ENCODE results near the gene MCTP2. TPM values are rescaled to one million over a fixed set of nuclear protein-coding genes. Genes with fewer than 3 reads are reported as not detected.

The MCTP2 gene
- total and polyA plus RNA-seq, 9 of the 15 experiments (the other 6 are each of a cell fraction or from before 2014, with no cell fraction given), result 0.07 TPM; not detected in 8

- 0% methylated on average over 1 of the region's 1 CpG for WGBS (ENCODE audit: insufficient coverage, low coverage, missing lambda C conversion rate)
- no peaks in the 10 kb centered on the region for H3K4me1 ChIP-seq (replicated peaks in 1 of 2; ENCODE audit: control insufficient read depth in 2 of 2, insufficient read depth in 2 of 2, low read length in 2 of 2)
- in situ Hi-C loops (cut with MboI) (no loop called here), intact Hi-C loops (cut with micrococcal nuclease) (no loop called here)
- no peak overlapping the region for H2AFZ ChIP-seq (ENCODE audit: low read depth, low read length)
- no peak for FAIRE-seq
- TF ChIP-seq BMI1 (IDR thresholded peaks at IDR 0.05; ENCODE audit: low read length), result no peak
- TF ChIP-seq, protein P1, sequence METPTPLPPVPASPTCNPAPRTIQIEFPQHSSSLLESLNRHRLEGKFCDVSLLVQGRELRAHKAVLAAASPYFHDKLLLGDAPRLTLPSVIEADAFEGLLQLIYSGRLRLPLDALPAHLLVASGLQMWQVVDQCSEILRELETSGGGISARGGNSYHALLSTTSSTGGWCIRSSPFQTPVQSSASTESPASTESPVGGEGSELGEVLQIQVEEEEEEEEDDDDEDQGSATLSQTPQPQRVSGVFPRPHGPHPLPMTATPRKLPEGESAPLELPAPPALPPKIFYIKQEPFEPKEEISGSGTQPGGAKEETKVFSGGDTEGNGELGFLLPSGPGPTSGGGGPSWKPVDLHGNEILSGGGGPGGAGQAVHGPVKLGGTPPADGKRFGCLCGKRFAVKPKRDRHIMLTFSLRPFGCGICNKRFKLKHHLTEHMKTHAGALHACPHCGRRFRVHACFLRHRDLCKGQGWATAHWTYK (CRISPR knock-in tag; IDR thresholded peaks at IDR 0.05), result no peak
- TF ChIP-seq ZNF77 (CRISPR knock-in tag; IDR thresholded peaks at IDR 0.05), result no peak
- no peak for TF ChIP-seq FOSL1 (tag; conservative IDR thresholded peaks at IDR 0.05)
- TF ChIP-seq TEAD4 (IDR thresholded peaks at IDR 0.05; ENCODE audit: low read length), result no peak
- no peak for TF ChIP-seq TEAD4 (CRISPR knock-in tag; IDR thresholded peaks at IDR 0.05; ENCODE audit: borderline replicate concordance)
- no peak for TF ChIP-seq ZNF436 (CRISPR knock-in tag; IDR thresholded peaks at IDR 0.05)
- no peak for TF ChIP-seq CBFA2T2 (conservative IDR thresholded peaks at IDR 0.05)
- TF ChIP-seq, protein P2, sequence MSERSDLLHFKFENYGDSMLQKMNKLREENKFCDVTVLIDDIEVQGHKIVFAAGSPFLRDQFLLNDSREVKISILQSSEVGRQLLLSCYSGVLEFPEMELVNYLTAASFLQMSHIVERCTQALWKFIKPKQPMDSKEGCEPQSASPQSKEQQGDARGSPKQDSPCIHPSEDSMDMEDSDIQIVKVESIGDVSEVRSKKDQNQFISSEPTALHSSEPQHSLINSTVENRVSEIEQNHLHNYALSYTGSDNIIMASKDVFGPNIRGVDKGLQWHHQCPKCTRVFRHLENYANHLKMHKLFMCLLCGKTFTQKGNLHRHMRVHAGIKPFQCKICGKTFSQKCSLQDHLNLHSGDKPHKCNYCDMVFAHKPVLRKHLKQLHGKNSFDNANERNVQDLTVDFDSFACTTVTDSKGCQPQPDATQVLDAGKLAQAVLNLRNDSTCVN (CRISPR knock-in tag; IDR thresholded peaks at IDR 0.05), result no peak
- TF ChIP-seq, protein P3, sequence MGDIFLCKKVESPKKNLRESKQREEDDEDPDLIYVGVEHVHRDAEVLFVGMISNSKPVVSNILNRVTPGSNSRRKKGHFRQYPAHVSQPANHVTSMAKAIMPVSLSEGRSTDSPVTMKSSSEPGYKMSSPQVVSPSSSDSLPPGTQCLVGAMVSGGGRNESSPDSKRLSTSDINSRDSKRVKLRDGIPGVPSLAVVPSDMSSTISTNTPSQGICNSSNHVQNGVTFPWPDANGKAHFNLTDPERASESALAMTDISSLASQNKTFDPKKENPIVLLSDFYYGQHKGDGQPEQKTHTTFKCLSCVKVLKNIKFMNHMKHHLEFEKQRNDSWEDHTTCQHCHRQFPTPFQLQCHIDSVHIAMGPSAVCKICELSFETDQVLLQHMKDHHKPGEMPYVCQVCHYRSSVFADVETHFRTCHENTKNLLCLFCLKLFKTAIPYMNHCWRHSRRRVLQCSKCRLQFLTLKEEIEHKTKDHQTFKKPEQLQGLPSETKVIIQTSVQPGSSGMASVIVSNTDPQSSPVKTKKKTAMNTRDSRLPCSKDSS (IDR thresholded peaks at IDR 0.05; ENCODE audit: low read depth, partially characterized antibody), result no peak
- no peak for TF ChIP-seq ZNF165 (CRISPR knock-in tag; IDR thresholded peaks at IDR 0.05; ENCODE audit: borderline replicate concordance)
- TF ChIP-seq RBM39 (optimal IDR thresholded peaks at IDR 0.05; ENCODE audit: low read depth, low read length), result no peak
- no peaks in the 10 kb centered on the region for H3K79me2 ChIP-seq (ENCODE audit: control insufficient read depth, insufficient read depth, low read length)
- CTCF ChIA-PET (ENCODE audit: low intra/inter-chr PET ratio), result no interaction called here
- BruUV-seq (replicated peaks), result no TSS peak
- H3K9me1 ChIP-seq (ENCODE audit: control insufficient read depth, insufficient read depth, low read length), result no peaks in the 10 kb centered on the region
- H3K9me3 ChIP-seq (replicated peaks; ENCODE audit: control insufficient read depth, insufficient read depth, low read depth, low read length), result peaks cover 5% of the 10 kb centered on the region
- POLR2A ChIA-PET, result no interaction called here
- no peak for DNase-seq (ENCODE audit: extremely low read depth in 1 of 4, low spot score in 3 of 4)
- H3K27ac ChIP-seq (ENCODE audit: extremely low read depth, low read depth, low read length), result no peak overlapping the region
- no peaks in the 10 kb centered on the region for H3K27me3 ChIP-seq (ENCODE audit: control insufficient read depth in 2 of 2, insufficient read depth in 2 of 2, low read length in 2 of 2)
- no peak overlapping the region for H3K4me3 ChIP-seq
- no peak overlapping the region for H3K9ac ChIP-seq (ENCODE audit: insufficient read depth in 1 of 2, low read depth in 2 of 2, low read length in 2 of 2)
- H4K20me1 ChIP-seq (replicated peaks; ENCODE audit: control insufficient read depth, insufficient read depth, low read length), result no peaks in the 10 kb centered on the region
- no peak for ATAC-seq
- H3K4me2 ChIP-seq (ENCODE audit: insufficient read depth, low read length), result no peak overlapping the region
- no peaks in the 10 kb centered on the region for H3K36me3 ChIP-seq (ENCODE audit: control insufficient read depth, insufficient read depth, low read length)
Measured at GRCh38 chr15:94290730-94291129, 59.4 kb downstream of the MCTP2 start.

Measured in K562 (cell line).